HG02588 (cell line): Measurements from ENCODE around the gene GPR183.

Experiments used
- ATAC-seq: cut with Tn5 transposase; IDR thresholded peaks from one replicate; pipeline ENCODE4 v1.9.1; 2021; ENCODE audit warnings: mild to moderate bottlenecking, moderate library complexity; ENCODE audit not compliant: unreplicated experiment

GPR183 gene

GRCh38 chr13:99313501-99313900, 6.3 kb upstream of the GPR183 start:
- ATAC-seq = no peak

- no peak for ATAC-seq
Measured at GRCh38 chr13:99312493-99312883, 5.3 kb upstream of the GPR183 start.

- no peak for ATAC-seq
Measured at GRCh38 chr13:99311748-99312492, 4.7 kb upstream of the GPR183 start.

GRCh38 chr13:99311137-99311536, 3.9 kb upstream of the GPR183 start:
- ATAC-seq = no peak

- no peak for ATAC-seq
Measured at GRCh38 chr13:99310382-99311031, 3.3 kb upstream of the GPR183 start.

GRCh38 chr13:99308471-99309087, 1.4 kb upstream of the GPR183 start:
- ATAC-seq = no peak

GRCh38 chr13:99307648-99308339, 595 bp upstream of the GPR183 start:
- peak; percentile 39 for ATAC-seq

- no peak for ATAC-seq
Measured at GRCh38 chr13:99305566-99305965, 1.6 kb downstream of the GPR183 start.

- no peak for ATAC-seq
Measured at GRCh38 chr13:99305158-99305557, 2.0 kb downstream of the GPR183 start.

- no peak for ATAC-seq
Measured at GRCh38 chr13:99304541-99304940, 2.7 kb downstream of the GPR183 start.

GRCh38 chr13:99303863-99304521, 3.2 kb downstream of the GPR183 start:
- ATAC-seq = no peak

GRCh38 chr13:99302637-99303505, 4.3 kb downstream of the GPR183 start:
- ATAC-seq = no peak

GRCh38 chr13:99301913-99302636, 5.1 kb downstream of the GPR183 start:
- no peak for ATAC-seq

GRCh38 chr13:99301056-99301838, 6.0 kb downstream of the GPR183 start:
- ATAC-seq = no peak

- ATAC-seq = no peak
Measured at GRCh38 chr13:99299920-99300341, 7.3 kb downstream of the GPR183 start.

GRCh38 chr13:99299256-99299919, 7.8 kb downstream of the GPR183 start:
- ATAC-seq = no peak

GRCh38 chr13:99298056-99298455, 9.1 kb downstream of the GPR183 start:
- no peak for ATAC-seq

GRCh38 chr13:99297331-99297730, 9.9 kb downstream of the GPR183 start:
- ATAC-seq = no peak
